Panc1 (cell line): ENCODE measurements around the gene LMTK2.

Source experiments
- POLR2AphosphoS5 ChIP-seq: IDR thresholded peaks from 2 replicates; pipeline ENCODE4 v1.6.1; 2012; ENCODE audit warnings: mild to moderate bottlenecking, low read depth, low read length, moderate library complexity
- SIN3A ChIP-seq: IDR thresholded peaks from 2 replicates; pipeline ENCODE4 v1.6.1; 2012; ENCODE audit warnings: low read depth, mild to moderate bottlenecking, low read length, moderate library complexity, borderline replicate concordance; ENCODE audit not compliant: insufficient read depth
- TF ChIP-seq, protein P1 (sequence below): fragments of 450-650 bp; IDR thresholded peaks from 2 replicates; pipeline ENCODE4 v1.5.1; 2017; ENCODE audit warnings: mild to moderate bottlenecking
- TF ChIP-seq, protein P2 (sequence below), 2 experiments: IDR thresholded peaks; 2 replicates each; pipeline ENCODE4 v1.6.1; 2011 to 2012; ENCODE audit warnings: low read depth in 2 of 2, control low read depth in 1 of 2, low read length in 1 of 2, mild to moderate bottlenecking in 1 of 2, moderate library complexity in 1 of 2; ENCODE audit not compliant: insufficient read depth in 1 of 2

- TF ChIP-seq SIN3A = no peak
- TF ChIP-seq POLR2AphosphoS5 = no peak
- TF ChIP-seq, protein P1, sequence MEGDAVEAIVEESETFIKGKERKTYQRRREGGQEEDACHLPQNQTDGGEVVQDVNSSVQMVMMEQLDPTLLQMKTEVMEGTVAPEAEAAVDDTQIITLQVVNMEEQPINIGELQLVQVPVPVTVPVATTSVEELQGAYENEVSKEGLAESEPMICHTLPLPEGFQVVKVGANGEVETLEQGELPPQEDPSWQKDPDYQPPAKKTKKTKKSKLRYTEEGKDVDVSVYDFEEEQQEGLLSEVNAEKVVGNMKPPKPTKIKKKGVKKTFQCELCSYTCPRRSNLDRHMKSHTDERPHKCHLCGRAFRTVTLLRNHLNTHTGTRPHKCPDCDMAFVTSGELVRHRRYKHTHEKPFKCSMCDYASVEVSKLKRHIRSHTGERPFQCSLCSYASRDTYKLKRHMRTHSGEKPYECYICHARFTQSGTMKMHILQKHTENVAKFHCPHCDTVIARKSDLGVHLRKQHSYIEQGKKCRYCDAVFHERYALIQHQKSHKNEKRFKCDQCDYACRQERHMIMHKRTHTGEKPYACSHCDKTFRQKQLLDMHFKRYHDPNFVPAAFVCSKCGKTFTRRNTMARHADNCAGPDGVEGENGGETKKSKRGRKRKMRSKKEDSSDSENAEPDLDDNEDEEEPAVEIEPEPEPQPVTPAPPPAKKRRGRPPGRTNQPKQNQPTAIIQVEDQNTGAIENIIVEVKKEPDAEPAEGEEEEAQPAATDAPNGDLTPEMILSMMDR = no peak
- TF ChIP-seq, protein P2, sequence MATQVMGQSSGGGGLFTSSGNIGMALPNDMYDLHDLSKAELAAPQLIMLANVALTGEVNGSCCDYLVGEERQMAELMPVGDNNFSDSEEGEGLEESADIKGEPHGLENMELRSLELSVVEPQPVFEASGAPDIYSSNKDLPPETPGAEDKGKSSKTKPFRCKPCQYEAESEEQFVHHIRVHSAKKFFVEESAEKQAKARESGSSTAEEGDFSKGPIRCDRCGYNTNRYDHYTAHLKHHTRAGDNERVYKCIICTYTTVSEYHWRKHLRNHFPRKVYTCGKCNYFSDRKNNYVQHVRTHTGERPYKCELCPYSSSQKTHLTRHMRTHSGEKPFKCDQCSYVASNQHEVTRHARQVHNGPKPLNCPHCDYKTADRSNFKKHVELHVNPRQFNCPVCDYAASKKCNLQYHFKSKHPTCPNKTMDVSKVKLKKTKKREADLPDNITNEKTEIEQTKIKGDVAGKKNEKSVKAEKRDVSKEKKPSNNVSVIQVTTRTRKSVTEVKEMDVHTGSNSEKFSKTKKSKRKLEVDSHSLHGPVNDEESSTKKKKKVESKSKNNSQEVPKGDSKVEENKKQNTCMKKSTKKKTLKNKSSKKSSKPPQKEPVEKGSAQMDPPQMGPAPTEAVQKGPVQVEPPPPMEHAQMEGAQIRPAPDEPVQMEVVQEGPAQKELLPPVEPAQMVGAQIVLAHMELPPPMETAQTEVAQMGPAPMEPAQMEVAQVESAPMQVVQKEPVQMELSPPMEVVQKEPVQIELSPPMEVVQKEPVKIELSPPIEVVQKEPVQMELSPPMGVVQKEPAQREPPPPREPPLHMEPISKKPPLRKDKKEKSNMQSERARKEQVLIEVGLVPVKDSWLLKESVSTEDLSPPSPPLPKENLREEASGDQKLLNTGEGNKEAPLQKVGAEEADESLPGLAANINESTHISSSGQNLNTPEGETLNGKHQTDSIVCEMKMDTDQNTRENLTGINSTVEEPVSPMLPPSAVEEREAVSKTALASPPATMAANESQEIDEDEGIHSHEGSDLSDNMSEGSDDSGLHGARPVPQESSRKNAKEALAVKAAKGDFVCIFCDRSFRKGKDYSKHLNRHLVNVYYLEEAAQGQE (IDR thresholded peaks at IDR 0.05; ENCODE audit: insufficient read depth in 1 of 2, low read depth in 2 of 2, low read length in 1 of 2) = no peak
Observed at GRCh38 chr7:98157761-98158160, 51.1 kb downstream of the LMTK2 start.
